DLD1 (cell line): ENCODE data around the gene FBXL13.
"Not testable (repeated sequence)": the region's sequence is repeated elsewhere in the genome, so short reads cannot be mapped to it uniquely, and the experiment has no call there.

Experiments used
- in situ Hi-C: cut with HindIII; loops from 2 replicates; pipeline ENCODE4 v1.10.0; 2017; ENCODE audit warnings: low sequenced_read_pairs

FBXL13 gene

DNA sequence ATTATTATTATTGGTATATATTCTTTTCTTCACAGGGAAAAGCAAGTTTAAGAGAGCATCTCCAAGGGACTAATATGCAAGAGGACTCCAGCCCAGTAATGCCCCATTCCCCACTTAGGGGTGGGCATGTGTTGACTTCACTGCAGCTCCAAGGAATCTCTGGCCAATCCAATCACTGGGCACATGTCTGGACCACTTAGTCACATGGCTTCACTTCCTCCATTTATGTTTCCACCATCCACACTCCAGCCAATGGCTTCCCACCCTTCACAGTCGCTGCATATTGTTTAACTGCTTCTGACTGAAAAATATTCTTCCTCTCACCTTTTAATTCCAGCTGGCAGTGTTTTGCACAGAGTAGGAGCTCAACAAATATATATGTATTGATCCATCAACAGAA, 43.6 kb downstream of the FBXL13 start:
- in situ Hi-C loops, result no loop called here

DNA sequence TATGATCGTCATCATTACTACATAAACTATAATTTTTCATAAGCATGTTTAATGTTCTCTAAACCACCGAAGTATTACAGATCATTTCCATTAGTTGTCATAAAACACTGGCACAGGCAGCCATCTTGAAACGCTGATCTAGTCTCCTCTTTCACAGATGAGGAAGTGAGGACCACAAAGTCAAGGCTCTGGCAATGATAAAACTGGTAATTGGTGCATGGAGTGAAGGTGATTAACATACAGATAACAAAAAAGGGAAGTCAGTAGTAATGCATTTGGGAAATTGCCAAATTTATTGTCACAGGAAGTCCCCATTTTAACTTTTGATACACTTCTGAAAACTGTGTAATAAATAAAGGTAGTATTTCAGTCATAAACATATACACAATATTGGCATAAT, 49.3 kb downstream of the FBXL13 start:
- in situ Hi-C loops, result no loop called here

DNA sequence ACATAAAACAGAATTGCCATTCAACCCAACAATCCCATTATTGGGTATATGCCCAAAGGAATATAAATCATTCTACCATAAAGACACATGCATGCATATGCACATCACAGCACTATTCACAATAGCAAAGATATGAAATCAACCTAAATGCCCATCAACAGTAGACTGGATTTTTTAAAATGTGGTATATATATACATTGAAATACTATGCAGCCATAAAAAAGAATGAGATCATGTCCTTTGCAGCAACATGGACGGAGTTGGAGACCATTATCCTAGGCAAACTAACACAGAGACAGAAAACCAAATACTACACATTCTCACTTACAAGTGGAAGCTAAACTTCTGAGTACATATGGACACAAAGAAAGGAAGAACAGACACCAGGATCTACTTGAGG, 51.0 kb downstream of the FBXL13 start:
- in situ Hi-C loops, result not testable (repeated sequence)

DNA sequence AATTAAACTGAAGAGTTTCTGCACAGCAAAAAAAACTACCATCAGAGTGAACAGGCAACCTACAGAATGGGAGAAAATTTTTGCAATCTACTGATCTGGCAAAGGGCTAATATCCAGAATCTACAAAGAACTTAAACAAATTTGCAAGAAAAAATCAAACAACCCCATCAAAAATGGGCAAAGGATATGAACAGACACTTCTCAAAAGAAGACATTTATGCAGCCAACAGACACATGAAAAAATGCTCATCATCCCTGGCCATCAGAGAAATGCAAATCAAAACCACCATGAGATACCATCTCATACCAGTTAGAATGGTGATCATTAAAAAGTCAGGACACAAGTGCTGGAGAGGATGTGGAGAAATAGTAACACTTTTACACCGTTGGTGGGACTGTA, 53.1 kb downstream of the FBXL13 start:
- in situ Hi-C loops, result not testable (repeated sequence)

DNA sequence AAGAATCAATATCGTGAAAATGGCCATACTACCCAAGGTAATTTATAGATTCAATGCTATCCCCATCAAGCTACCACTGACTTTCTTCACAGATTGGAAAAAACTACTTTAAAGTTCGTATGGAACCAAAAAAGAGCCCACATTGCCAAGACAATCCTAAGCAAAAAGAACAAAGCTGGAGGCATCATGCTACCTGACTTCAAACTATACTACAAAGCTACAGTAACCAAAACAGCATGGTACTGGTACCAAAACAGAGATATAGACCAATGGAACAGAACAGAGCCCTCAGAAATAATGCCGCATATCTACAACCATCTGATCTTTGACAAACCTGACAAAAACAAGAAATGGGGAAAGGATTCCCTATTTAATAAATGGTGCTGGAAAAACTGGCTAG, 53.7 kb downstream of the FBXL13 start:
- in situ Hi-C loops, result not testable (repeated sequence)

DNA sequence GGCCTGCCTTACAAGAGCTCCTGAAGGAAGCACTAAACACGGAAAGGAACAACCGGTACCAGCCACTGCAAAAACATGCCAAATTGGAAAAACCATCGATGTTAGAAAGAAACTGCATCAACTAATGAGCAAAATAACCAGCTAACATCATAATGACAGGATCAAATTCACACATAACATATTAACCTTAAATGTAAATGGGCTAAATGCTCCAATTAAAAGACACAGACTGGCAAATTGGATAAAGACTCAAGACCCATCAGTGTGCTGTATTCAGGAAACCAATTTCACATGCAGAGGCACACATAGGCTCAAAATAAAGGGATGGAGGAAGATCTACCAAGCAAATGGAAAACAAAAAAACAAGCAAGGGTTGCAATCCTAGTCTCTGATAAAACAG, 56.3 kb downstream of the FBXL13 start:
- in situ Hi-C loops, result not testable (repeated sequence)

DNA sequence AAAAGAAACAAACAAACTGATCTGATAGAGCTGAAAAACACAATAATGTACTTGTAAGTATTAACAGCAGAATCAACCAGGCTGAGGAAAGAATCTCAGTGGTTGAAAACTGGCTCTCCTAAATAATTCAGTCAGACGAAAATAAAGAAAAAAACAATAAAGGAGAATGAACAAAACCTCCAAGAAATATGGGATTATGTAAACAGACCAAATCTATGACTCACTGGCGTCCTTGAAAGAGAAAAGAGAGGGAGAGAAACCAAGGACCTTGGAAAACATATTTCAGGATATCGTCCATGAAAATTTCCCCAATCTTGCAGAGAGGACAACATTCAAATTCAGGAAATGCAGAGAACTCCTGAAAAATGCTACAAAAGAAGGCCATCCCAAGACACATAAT, 62.9 kb downstream of the FBXL13 start:
- in situ Hi-C loops, result no loop called here

DNA sequence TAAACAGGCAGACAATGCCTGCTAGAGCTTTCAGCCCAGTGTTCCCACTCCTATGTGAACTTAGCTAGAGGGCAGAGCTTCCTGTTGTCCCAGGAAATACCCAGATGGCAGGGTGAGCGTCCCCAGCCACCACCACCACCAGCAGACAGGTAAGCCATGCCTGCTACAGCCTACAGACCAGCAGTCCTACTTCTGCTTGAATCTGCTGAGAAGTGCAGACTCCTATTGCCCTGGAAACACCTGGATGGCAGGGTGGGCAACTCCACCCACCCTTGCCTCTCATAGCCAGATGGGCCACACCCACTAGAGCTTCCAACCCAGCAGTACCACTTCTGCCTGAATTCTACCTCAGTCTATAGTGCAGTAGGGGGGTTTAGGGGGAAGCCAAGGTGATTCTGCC, 64.4 kb downstream of the FBXL13 start:
- in situ Hi-C loops, result no loop called here

DNA sequence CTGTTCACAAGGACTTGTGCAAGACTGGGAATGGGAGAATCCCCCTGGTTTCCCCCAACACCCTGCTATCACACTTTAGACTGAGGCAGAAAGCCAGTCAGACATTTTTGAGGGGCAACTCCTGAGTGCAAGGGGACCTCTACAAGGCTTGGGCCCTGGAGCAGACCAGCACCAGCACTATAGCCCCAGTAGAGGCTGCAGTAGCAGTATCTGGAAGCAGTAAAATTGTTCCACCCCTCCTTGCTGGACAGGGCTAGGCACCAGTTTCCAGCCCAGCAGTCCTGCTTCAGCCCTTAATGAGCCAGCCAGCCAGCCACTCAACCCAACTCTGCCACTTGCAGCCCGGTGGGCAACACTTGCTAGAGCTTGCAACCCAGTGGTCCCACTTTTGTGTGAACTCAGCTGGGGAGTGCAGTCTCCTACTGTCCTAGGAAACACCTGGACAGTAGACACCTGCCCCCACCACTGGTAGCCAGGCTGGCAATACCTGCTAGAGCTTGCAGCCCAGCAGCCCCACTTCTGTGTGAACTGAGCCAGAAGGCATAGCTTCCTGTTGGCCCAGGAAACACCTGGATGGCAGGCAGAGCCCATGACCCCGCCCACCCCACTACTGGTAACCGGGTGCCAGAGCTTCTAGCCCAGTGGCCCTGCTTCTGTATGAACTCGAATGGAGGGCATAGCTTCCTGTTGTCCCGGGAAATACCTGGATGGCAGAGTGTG, 65.0 kb downstream of the FBXL13 start:
- in situ Hi-C loops, result no loop called here

DNA sequence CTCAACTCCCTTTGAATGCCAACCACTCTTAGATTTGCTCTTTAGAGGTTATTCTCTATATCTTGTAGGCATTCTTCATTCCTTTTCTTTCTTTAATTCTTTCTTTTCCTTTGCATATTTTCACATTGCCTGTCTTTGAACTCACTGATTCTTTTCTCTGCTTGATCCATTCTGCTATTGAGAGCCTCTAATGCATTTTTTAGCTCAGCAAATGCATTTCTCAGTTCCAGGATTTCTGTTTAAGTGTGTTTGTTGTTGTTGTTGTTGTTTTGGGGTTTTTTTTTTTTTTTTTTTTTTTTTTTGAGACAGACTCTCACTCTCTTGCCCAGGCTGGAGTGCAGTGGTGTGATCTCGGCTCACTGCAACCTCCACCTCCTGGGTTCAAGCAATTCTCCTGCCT, 71.6 kb downstream of the FBXL13 start:
- in situ Hi-C loops, result no loop called here

DNA sequence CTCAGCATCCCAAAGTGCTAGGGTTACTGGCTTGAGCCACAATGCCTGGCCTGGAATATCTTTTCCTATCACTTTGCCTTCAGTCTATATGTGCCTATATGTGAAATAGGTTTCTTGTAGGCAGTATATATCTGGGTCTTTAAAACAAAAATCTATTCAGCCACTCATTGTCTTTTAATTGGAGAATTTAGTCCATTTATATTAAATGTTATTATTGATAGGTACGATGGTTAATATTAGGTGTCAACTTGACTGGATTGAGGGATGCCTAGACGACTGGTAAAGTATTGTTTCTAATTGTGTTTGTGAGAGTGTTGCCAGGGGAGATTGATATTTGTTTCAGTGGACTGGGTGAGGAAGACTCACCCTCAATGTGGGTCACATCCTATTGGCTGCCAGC, 73.4 kb downstream of the FBXL13 start:
- in situ Hi-C loops, result no loop called here

DNA sequence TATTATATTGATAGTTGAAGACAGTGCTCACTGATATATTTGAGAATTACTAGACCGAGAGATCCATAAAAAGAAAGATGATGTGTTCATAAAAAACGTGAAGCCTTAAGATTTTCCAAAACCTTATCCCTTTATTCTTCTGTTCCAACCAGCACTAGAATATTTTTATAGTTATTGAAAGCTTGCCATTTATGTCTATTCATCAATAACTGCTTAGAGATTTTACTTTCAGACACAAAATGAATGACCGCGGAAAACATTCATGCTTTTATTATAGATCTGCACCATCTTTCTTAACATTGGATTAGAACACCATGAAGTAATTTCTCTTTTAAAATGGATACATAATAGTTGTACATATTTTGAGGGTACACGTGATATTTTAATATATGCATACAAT, 77.6 kb downstream of the FBXL13 start:
- in situ Hi-C loops, result no loop called here

DNA sequence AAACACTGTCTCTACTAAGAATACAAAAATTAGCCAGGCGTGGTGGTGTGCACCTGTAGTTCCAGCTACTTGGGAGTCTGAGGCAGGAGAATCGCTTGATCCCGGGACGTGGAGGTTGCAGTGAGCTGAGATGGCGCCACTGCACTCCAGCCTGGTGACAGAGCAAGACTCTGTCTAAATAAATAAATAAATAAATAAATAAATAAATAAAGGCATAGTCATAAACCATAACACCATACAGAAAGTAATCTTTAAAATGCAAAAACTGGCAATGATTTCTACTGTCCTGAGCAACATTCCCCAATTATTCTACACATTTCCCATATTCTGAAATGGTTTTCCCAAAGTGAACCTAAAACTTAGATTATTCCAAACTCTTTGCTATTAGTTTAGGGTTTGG, 79.0 kb downstream of the FBXL13 start:
- in situ Hi-C loops, result not testable (repeated sequence)

DNA sequence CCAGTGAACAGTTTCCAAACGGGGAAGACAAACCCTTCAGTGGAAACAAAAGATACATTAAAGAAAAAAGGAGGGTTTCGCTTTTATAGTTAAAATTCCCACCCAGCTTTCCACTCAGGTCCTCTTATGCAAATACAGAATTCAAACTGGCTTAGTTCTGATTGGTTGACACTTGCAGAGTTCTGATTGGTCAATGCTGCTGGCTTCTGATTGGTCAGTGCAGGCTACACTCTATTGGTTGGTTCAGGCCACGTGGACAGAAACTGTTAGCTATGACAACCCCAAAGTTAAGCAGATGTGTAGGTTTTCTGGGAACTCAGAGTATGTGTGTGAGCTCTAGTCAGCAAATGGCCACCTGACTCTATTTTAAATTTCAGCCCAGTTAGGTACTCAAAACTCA, 80.0 kb downstream of the FBXL13 start:
- in situ Hi-C loops, result no loop called here

DNA sequence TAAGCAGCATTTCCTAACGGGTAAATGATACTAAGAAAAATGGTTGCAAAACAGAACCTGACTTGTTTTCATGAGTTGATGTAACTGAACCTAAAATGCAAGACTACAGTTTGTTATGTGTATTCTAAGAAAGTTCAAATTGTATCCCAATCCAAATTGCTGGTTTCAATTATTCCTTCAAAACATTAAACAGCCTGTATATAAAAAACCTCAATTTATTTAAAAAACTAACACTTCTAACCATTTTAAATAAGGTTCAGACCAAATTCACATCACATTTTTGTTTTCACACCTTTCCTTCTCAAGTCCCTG, 80.9 kb downstream of the FBXL13 start:
- in situ Hi-C loops, result no loop called here

DNA sequence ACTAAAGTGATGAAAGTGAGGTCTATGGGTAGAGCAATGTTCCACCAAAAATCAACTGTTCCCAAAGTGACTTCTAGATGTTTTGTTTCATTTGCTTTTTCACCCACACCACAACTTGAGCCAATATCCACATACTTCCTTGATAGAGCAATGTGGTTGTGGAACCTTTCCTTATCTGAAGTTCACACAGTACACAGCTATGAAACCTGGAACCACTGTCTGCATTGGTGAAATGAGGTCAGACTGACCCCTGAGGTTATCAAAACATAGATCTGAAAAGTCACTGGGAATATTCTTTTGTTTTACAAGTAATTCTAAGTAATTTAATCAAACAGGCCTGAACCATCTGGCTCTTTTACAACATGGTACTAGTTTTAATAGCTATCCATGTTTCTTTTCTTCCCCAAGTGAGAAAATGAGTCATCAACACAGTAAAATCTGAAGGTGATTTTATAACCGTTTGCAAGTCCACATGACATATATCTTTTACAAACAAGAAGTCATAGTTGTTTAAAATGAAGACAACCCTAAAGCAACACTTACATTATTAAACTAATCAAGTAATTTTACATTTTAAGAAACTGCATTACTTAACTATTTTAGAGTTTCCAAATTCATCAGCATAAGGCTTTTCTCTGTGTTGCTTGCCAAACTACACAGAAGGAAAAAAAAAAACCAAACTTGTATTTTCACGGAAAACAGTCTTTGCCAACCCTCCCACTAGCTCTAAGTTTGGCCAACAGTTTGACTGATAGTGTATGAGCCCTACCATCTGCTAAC, 81.5 kb downstream of the FBXL13 start:
- in situ Hi-C loops, result no loop called here

DNA sequence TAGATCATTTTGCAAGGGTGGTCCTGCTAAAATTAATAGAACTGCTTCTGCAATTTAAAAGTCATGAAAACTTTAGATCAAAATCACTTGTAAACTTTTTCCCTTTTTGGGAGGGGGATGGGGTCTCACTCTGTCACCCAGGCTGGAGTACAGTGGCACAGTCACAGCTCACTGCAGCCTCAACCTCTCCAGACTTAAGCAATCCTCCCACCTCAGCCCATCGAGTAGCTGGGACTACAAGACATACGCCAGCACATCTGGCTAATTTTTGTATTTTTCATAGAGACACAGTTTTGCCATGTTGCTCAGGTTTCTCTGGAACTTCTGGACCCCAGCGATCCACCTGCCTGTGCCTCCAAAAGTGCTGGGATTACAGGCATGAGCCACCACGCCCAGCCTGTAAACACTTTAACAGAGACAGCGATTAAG, 82.1 kb downstream of the FBXL13 start:
- in situ Hi-C loops, result no loop called here

DNA sequence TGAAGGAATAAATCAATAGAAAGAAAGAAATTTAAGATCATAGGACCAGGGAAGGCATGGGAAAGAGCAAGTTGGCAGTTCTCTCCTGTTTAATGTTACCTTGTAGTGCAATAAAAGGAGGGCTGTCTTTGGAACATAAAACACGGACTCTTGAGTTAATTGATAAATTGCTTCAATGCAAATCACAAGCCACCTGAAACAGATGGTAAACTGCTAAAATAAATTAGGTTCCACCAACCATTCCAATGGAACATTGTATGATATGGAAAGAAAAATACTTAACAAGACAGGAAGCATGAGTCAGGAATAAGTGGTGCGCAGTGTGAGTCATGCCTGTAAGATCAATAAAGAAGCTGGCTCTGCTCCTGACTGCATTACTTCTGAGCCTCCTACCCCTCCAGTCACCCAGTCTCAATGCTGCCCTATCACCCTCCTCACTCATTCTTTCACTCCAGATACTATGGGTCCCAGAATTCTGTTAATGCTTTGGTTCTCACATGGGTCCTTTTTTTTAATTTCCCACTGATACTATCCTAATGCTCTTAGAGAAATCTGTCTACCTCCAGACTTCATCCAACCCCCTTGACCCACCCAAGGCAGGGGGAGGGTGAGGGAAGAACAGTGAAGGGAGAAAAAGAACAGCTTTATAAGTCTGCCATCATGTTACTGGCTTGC, 82.9 kb downstream of the FBXL13 start:
- in situ Hi-C loops, result no loop called here

DNA sequence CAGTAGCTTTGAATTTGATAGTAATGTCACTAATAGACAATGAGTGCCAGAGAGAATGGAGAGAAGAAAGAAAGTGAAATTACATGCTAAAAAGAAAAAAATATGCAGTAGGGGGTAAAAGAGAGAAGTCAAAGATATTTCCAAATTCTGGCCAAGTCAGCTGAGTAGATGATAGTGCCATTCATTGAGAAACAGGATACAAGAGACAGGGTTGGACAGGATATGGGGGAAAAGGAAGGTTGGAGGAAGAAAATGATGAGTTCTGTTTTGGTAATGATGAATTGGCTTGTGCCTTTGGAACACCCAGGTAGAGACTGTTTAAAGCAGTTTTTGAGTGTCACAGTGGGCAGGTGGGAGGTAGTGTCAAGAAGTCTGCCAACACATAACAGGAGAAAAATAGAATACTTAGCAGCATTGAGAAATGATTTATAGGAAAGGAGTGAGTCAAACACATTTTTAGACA, 83.5 kb downstream of the FBXL13 start:
- in situ Hi-C loops, result no loop called here

DNA sequence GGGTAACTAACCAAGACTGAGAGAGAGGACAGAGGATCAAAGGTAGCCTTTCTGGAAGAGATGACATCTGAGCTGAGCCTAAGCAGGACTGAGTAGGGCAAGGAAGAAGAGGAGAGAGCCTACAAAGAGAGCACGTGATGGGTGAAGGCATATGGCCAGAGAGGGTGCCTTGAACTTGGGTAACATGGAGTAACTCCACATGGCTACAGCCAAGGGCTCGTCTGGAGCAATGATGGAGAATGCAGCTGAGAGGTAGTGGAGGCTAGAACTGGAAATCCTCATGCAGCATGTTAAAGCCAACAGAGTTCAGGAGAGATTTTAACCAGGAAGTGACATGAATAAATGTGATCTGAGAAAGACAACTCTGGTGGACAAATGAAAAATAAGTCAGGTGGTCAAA, 84.0 kb downstream of the FBXL13 start:
- in situ Hi-C loops, result no loop called here

DNA sequence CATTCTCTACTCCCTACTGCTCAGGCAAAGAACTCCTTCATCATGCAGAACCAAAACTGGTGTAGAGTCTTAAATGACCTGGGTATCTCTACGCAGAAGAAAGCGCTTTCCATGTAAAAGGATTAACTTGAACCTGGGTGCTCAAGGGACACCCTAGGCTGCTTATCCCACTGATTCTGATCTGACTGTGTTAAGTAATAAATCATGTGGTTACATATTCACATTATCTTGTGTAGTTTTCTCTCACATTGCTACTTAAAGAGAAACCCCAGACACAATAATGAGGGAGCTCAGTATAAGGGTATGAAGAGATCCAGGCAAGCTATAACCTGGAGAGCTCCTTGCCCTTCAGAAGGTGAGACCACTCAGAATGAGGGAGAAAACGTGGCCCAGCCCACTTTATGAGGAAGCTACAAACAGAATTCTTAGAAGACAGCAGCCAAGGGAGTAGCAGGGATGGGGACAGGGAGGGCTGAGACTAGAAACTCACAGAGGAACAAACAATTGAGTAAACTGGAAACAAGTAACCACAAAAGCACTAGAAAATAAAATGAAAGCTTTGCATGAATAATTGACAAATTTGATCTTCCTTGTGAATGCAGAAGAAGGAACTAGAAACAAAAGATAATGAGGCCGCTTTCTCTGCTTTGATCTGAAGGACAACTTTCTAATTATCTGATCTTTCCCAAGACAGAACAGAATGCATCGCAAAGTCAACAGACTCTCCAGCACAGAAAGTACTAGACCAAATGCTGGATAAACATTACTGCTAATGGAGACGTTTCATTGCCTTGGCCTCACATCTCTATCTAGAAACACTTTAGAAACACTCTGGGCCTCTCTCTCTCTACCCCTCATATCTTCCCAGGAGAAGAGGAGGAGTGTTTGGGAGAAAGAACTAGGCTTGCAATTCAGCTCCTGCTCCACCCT, 85.7 kb downstream of the FBXL13 start:
- in situ Hi-C loops, result no loop called here
